GM12892 (cell line): Measurements from ENCODE around the gene TENM4.

Experiments used
- POLR2A ChIP-seq: IDR thresholded peaks from 2 replicates; pipeline ENCODE4 v1.6.1; 2011; ENCODE audit warnings: low read depth, low read length, control low read depth
- POLR2AphosphoS5 ChIP-seq: IDR thresholded peaks from 2 replicates; pipeline ENCODE4 v1.6.1; 2011; ENCODE audit warnings: low read depth, low read length, control low read depth
- TAF1 ChIP-seq: IDR thresholded peaks from 2 replicates; pipeline ENCODE4 v1.6.1; 2011; ENCODE audit warnings: low read depth, mild to moderate bottlenecking, control low read depth, low read length, borderline replicate concordance

DNA sequence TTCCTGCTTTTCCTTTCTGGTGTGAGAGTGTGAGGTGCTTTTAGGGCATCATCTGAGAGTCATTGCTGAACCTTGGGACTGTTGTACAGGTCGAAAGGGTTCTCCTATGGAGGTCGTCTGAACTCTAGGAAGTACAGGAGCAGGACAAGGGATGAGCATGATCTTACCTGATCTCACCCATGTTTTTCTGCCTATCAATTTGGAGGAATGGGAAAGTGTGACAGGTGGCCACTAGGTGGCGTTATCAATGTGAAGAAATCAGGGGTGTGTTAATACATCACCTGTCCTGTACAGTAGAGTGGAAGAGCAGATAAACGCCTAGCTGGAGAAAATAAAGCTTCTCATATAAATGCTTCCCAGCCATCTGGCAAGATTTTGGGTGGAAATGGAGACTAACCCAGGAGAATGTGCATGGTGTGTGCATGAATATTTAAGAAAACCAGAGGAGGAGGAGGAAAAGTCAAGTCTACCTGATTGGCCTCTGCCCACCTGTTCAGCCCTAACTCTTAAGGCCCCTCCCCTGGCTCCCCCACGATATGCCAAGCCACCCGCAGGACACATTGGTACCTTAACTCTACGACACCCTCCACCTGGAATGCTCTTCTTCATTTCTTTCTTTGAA lies 794.2 kb downstream of the TENM4 start:
- TF ChIP-seq POLR2A (no peak), POLR2AphosphoS5 (no peak), TAF1 (no peak)
